RWPE2 (cell line): ENCODE results near the gene FAM170B.
A peak's percentile ranks its signal among the peaks of the same experiment; 100 is the strongest.

ENCODE experiments used
- ATAC-seq: fragments of 200-7000 bp; cut with Tn5 transposase; 3 replicates; pipeline ENCODE4 v1.9.1; 2021; ENCODE audit warnings: low read depth
- DNase-seq: peaks from one replicate; pipeline ENCODE4 v3.0.0-alpha.2; 2020; ENCODE audit warnings: low spot score
- H3K27ac ChIP-seq: fragments of 450-650 bp; 2 replicates; pipeline ENCODE4 v1.5.1; 2017; ENCODE audit warnings: mild to moderate bottlenecking; ENCODE audit not compliant: poor library complexity, severe bottlenecking
- H3K27me3 ChIP-seq: fragments of 250-450 bp; sonication (Bioruptor Pico); 2 replicates; pipeline ENCODE4 v1.5.1; 2021; ENCODE audit warnings: mild to moderate bottlenecking, moderate library complexity; ENCODE audit not compliant: insufficient read depth, poor library complexity, severe bottlenecking
- H3K36me3 ChIP-seq: fragments of 250-450 bp; sonication (Bioruptor Pico); 2 replicates; pipeline ENCODE4 v1.5.1; 2020; ENCODE audit warnings: low read depth, mild to moderate bottlenecking, moderate library complexity
- H3K4me1 ChIP-seq: fragments of 250-450 bp; sonication (Bioruptor Pico); 2 replicates; pipeline ENCODE4 v1.5.1; 2021; ENCODE audit warnings: mild to moderate bottlenecking, moderate library complexity; ENCODE audit not compliant: insufficient read depth, poor library complexity, severe bottlenecking
- H3K4me3 ChIP-seq: fragments of 250-450 bp; sonication (Bioruptor Pico); 2 replicates; pipeline ENCODE4 v1.5.1; 2021; ENCODE audit warnings: mild to moderate bottlenecking, moderate library complexity; ENCODE audit not compliant: severe bottlenecking
- H3K9me3 ChIP-seq: fragments of 250-450 bp; sonication (Bioruptor Pico); 2 replicates; pipeline ENCODE4 v1.5.1; 2021; ENCODE audit warnings: mild to moderate bottlenecking, moderate library complexity; ENCODE audit not compliant: severe bottlenecking
- TF ChIP-seq, protein P1 (sequence below): fragments of 450-650 bp; IDR thresholded peaks from one replicate; pipeline ENCODE4 v1.5.1; 2017; ENCODE audit warnings: mild to moderate bottlenecking, moderate library complexity; ENCODE audit not compliant: poor library complexity, severe bottlenecking

The FAM170B gene

DNA sequence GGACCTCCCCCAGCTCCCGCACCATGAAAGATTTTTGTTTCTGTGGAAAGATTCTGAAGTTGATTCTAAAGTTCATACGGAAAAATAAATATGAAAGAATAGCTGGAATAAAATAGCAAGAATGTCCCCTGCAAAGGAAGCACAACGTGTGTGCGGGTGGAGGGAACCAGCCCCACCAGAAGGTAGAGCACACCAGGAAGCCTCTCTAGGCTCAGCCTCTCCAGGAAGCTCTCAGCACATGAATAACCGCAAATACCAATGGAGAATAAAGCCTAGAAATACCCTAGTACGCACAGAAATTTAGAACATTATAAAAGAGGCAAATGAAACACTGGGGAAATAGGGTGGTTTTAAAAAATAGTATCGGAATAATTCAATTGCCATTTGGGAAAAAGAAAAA lies 24.6 kb upstream of the FAM170B start:
- ATAC-seq = no peak
- no peak for DNase-seq
- Histone ChIP-seq H3K4me1 (no peaks in the 10 kb centered on the region), H3K27ac (no peak overlapping the region), H3K36me3 (no peaks in the 10 kb centered on the region), H3K9me3 (no peaks in the 10 kb centered on the region), H3K27me3 (no peaks in the 10 kb centered on the region), H3K4me3 (no peak overlapping the region)
- TF ChIP-seq, protein P1, sequence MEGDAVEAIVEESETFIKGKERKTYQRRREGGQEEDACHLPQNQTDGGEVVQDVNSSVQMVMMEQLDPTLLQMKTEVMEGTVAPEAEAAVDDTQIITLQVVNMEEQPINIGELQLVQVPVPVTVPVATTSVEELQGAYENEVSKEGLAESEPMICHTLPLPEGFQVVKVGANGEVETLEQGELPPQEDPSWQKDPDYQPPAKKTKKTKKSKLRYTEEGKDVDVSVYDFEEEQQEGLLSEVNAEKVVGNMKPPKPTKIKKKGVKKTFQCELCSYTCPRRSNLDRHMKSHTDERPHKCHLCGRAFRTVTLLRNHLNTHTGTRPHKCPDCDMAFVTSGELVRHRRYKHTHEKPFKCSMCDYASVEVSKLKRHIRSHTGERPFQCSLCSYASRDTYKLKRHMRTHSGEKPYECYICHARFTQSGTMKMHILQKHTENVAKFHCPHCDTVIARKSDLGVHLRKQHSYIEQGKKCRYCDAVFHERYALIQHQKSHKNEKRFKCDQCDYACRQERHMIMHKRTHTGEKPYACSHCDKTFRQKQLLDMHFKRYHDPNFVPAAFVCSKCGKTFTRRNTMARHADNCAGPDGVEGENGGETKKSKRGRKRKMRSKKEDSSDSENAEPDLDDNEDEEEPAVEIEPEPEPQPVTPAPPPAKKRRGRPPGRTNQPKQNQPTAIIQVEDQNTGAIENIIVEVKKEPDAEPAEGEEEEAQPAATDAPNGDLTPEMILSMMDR = no peak

DNA sequence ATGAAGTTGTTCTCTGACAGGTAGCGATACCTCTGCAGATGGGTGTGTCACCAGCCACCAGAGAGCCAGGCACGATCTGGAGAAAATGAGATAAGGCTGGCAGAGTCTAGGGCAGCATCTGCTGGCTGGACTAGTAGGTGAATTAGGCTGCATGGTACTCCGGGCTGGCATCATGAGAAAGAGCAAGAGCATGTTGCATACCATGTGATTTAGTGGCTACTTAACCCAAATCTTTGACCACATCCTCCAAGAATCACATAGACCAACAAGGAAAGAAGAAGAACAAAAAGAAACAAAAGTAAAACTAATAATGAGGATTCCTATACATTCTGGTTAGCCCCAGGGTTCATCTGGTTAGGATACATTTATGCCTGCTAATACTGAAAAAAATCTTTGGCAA lies 23.4 kb upstream of the FAM170B start:
- Histone ChIP-seq H3K36me3 (no peaks in the 10 kb centered on the region), H3K4me1 (no peaks in the 10 kb centered on the region), H3K27ac (no peak overlapping the region), H3K9me3 (no peaks in the 10 kb centered on the region), H3K27me3 (no peaks in the 10 kb centered on the region), H3K4me3 (no peak overlapping the region)
- DNase-seq = no peak
- no peak for ATAC-seq
- TF ChIP-seq, protein P1 = no peak

DNA sequence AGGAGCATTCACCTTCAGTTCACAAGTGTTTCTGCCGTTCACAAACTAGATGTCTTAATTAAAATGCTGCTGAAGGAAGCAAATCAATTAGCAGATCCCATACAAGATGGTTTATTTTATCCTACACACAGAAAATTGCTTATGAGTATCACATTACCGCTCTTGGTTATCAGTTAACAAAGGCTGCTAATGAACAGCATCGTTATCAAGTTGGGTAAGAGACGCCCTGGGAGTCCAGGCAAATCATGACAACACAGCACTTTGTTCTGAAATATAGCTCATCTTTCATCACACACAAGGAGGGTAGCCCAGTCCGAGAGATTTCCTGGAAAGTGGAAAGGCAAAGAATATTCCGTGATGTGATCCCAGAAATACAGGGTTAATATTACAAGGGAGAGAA lies 20.8 kb upstream of the FAM170B start:
- TF ChIP-seq, protein P1 = no peak
- Histone ChIP-seq H3K4me1 (no peaks in the 10 kb centered on the region), H3K9me3 (no peaks in the 10 kb centered on the region), H3K27me3 (no peaks in the 10 kb centered on the region), H3K36me3 (no peaks in the 10 kb centered on the region), H3K27ac (no peak overlapping the region), H3K4me3 (no peak overlapping the region)
- DNase-seq (no peak), ATAC-seq (no peak)

DNA sequence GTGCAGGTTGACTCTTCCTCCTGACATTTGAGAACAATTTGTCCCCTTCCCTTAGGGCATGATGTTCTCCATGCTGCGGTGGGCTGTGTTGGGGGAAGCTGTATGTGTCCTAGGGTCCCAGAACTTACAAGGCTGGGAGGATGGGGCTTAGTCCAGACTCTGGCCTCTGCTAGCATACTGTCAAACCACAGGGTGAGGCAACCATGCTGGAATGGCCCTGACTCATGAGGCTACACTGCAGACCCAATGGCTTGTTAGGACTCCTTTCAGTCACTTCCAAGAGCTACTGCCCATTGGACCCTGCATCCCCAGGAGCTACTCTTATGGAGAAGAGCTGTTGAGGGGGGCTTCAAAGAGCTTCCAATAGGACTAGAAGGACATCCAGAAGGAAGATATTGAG lies 20.1 kb upstream of the FAM170B start:
- H3K4me1 ChIP-seq = no peaks in the 10 kb centered on the region
- DNase-seq (no peak), ATAC-seq (0 out of 3 replicates have a peak, but pooled peaks have one; percentile 41)
- H3K9me3 ChIP-seq = no peaks in the 10 kb centered on the region
- H3K36me3 ChIP-seq = no peaks in the 10 kb centered on the region
- TF ChIP-seq, protein P1 = no peak
- H3K27me3 ChIP-seq = no peaks in the 10 kb centered on the region
- no peak overlapping the region for H3K4me3 ChIP-seq
- no peak overlapping the region for H3K27ac ChIP-seq

DNA sequence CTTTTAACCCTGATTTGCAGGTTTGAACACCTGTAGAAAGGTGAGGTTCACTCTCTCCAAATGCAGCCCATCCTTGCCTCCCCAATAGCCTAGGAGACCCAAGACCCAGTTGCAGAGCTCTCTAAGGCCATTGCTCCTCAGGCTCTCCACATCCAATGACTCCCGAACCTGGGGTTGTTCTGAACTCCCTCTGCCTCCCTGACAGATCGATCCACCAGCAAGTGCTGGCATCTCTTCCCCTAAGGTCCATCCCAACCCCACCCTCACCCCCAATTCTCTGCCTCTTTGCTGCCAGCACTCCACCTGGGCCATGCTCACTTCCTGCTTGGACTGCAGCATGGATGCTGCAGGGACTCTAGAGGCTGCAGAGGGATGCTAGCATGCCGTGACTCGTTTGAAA lies 19.3 kb upstream of the FAM170B start:
- H3K36me3 ChIP-seq = no peaks in the 10 kb centered on the region
- H3K27me3 ChIP-seq = no peaks in the 10 kb centered on the region
- H3K9me3 ChIP-seq = no peaks in the 10 kb centered on the region
- H3K4me3 ChIP-seq = no peak overlapping the region
- no peaks in the 10 kb centered on the region for H3K4me1 ChIP-seq
- ATAC-seq (no peak), DNase-seq (no peak)
- TF ChIP-seq, protein P1 = no peak
- no peak overlapping the region for H3K27ac ChIP-seq
